ENCODE results near the gene RAB44. TPM values are rescaled to one million over a fixed set of nuclear protein-coding genes. Genes with fewer than 3 reads are reported as not detected.
A peak's percentile ranks its signal among the peaks of the same experiment; 100 is the strongest.

RAB44 gene
- total and polyA plus RNA-seq, 2 of the 13 experiments (the other 11 are each of a cell fraction or from before 2014, with no cell fraction given): not detected

GRCh38 chr6:36688063-36688738 is 9.4 kb upstream of the RAB44 start (continued):
- TF ChIP-seq ZNF460 (CRISPR knock-in tag; IDR thresholded peaks at IDR 0.05; ENCODE audit: borderline replicate concordance) (peak; percentile 39; the same call in 1 of the 2 replicates), ZNF350 (CRISPR knock-in tag; IDR thresholded peaks at IDR 0.05; ENCODE audit: borderline replicate concordance, low read depth) (0 out of 2 replicates have a peak, but pooled peaks have one; percentile 17)
- TF ChIP-seq, protein P1, sequence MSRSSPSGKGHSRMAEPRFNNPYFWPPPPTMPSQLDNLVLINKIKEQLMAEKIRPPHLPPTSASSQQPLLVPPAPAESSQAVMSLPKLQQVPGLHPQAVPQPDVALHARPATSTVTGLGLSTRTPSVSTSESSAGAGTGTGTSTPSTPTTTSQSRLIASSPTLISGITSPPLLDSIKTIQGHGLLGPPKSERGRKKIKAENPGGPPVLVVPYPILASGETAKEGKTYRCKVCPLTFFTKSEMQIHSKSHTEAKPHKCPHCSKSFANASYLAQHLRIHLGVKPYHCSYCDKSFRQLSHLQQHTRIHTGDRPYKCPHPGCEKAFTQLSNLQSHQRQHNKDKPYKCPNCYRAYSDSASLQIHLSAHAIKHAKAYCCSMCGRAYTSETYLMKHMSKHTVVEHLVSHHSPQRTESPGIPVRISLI (CRISPR knock-in tag; IDR thresholded peaks at IDR 0.05; ENCODE audit: borderline replicate concordance): 0 out of 2 replicates have a peak, but pooled peaks have one; percentile 27
- TF ChIP-seq, protein P2, sequence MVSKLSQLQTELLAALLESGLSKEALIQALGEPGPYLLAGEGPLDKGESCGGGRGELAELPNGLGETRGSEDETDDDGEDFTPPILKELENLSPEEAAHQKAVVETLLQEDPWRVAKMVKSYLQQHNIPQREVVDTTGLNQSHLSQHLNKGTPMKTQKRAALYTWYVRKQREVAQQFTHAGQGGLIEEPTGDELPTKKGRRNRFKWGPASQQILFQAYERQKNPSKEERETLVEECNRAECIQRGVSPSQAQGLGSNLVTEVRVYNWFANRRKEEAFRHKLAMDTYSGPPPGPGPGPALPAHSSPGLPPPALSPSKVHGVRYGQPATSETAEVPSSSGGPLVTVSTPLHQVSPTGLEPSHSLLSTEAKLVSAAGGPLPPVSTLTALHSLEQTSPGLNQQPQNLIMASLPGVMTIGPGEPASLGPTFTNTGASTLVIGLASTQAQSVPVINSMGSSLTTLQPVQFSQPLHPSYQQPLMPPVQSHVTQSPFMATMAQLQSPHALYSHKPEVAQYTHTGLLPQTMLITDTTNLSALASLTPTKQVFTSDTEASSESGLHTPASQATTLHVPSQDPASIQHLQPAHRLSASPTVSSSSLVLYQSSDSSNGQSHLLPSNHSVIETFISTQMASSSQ (IDR thresholded peaks at IDR 0.05; ENCODE audit: low read depth): no peak
- TF ChIP-seq, protein P2 (CRISPR knock-in tag; IDR thresholded peaks at IDR 0.05; ENCODE audit: borderline replicate concordance): no peak

GRCh38 chr6:36688739-36689075 is 8.9 kb upstream of the RAB44 start:
- ChIA-PET POLR2A (interaction anchor here (0.8 to 1.1 kb wide), 2 partner anchors 74 to 80 kb away, joined by 3 to 5 read pairs; no protein-coding TSS in a partner anchor), CTCF (ENCODE audit: low intra/inter-chr PET ratio, low total read pairs) (no interaction called here)
- Histone ChIP-seq H3K27ac (ENCODE audit: extremely low read length, insufficient read depth, low read length) (no peak overlapping the region), H3K4me2 (ENCODE audit: low read depth, low read length) (no peak overlapping the region), H2AFZ (ENCODE audit: low read length) (no peak overlapping the region), H3K4me1 (ENCODE audit: insufficient read depth, low read length) (peaks cover 3% of the 10 kb centered on the region), H4K20me1 (ENCODE audit: insufficient read depth, low read length) (peaks cover 37% of the 10 kb centered on the region), H3K9me3 (ENCODE audit: low read length) (no peaks in the 10 kb centered on the region), H3K79me2 (ENCODE audit: insufficient read depth, low read length) (no peaks in the 10 kb centered on the region), H3K4me3 (replicated peaks in 1 of 3; ENCODE audit: insufficient read depth in 1 of 3, low read depth in 2 of 3, low read length in 3 of 3) (no peak overlapping the region), H3K36me3 (replicated peaks in 1 of 2; ENCODE audit: control insufficient read depth in 1 of 2, insufficient read depth in 2 of 2, low read length in 2 of 2) (peaks cover 23 to 34% of the 10 kb centered on the region in 2 experiments), H3K9ac (ENCODE audit: insufficient read depth, low read depth, low read length) (no peak overlapping the region), H3K27me3 (ENCODE audit: control insufficient read depth in 1 of 2, insufficient read depth in 2 of 2, low read length in 2 of 2) (peaks cover 13 to 45% of the 10 kb centered on the region in 2 experiments; a peak in 4 of 5 replicates)
- BruUV-seq (replicated peaks): no TSS peak
- FAIRE-seq: no peak
- WGBS (ENCODE audit: low lambda C conversion rate): 45% methylated on average over 5 of the region's 5 CpGs
- intact Hi-C loops (cut with micrococcal nuclease; ENCODE audit: unreplicated experiment) (no loop called here), in situ Hi-C loops (cut with HindIII; ENCODE audit: extremely low pct_ligation_motif_present, low pct_unique_long_range_greater_than_20kb) (no loop called here)
- no peak for DNase-seq (ENCODE audit: low spot score)
- peak; percentile 28 for ATAC-seq
- TF ChIP-seq, protein P3, sequence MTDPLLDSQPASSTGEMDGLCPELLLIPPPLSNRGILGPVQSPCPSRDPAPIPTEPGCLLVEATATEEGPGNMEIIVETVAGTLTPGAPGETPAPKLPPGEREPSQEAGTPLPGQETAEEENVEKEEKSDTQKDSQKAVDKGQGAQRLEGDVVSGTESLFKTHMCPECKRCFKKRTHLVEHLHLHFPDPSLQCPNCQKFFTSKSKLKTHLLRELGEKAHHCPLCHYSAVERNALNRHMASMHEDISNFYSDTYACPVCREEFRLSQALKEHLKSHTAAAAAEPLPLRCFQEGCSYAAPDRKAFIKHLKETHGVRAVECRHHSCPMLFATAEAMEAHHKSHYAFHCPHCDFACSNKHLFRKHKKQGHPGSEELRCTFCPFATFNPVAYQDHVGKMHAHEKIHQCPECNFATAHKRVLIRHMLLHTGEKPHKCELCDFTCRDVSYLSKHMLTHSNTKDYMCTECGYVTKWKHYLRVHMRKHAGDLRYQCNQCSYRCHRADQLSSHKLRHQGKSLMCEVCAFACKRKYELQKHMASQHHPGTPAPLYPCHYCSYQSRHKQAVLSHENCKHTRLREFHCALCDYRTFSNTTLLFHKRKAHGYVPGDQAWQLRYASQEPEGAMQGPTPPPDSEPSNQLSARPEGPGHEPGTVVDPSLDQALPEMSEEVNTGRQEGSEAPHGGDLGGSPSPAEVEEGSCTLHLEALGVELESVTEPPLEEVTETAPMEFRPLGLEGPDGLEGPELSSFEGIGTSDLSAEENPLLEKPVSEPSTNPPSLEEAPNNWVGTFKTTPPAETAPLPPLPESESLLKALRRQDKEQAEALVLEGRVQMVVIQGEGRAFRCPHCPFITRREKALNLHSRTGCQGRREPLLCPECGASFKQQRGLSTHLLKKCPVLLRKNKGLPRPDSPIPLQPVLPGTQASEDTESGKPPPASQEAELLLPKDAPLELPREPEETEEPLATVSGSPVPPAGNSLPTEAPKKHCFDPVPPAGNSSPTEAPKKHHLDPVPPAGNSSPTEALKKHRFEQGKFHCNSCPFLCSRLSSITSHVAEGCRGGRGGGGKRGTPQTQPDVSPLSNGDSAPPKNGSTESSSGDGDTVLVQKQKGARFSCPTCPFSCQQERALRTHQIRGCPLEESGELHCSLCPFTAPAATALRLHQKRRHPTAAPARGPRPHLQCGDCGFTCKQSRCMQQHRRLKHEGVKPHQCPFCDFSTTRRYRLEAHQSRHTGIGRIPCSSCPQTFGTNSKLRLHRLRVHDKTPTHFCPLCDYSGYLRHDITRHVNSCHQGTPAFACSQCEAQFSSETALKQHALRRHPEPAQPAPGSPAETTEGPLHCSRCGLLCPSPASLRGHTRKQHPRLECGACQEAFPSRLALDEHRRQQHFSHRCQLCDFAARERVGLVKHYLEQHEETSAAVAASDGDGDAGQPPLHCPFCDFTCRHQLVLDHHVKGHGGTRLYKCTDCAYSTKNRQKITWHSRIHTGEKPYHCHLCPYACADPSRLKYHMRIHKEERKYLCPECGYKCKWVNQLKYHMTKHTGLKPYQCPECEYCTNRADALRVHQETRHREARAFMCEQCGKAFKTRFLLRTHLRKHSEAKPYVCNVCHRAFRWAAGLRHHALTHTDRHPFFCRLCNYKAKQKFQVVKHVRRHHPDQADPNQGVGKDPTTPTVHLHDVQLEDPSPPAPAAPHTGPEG (CRISPR knock-in tag; IDR thresholded peaks at IDR 0.05): no peak
- no peak for TF ChIP-seq TBP (CRISPR knock-in tag; IDR thresholded peaks at IDR 0.05)
- TF ChIP-seq HCFC1 (IDR thresholded peaks at IDR 0.05; ENCODE audit: low read depth, low read length): no peak
- no peak for TF ChIP-seq SIN3B (IDR thresholded peaks at IDR 0.05; ENCODE audit: low read length)
